LNCAP (cell line): ENCODE results near the gene RACGAP1.

ENCODE experiments used
- TF ChIP-seq, protein P1 (sequence below): fragments of 450-650 bp; IDR thresholded peaks from 2 replicates; pipeline ENCODE4 v1.5.1; 2017; ENCODE audit warnings: mild to moderate bottlenecking

RACGAP1 gene

DNA sequence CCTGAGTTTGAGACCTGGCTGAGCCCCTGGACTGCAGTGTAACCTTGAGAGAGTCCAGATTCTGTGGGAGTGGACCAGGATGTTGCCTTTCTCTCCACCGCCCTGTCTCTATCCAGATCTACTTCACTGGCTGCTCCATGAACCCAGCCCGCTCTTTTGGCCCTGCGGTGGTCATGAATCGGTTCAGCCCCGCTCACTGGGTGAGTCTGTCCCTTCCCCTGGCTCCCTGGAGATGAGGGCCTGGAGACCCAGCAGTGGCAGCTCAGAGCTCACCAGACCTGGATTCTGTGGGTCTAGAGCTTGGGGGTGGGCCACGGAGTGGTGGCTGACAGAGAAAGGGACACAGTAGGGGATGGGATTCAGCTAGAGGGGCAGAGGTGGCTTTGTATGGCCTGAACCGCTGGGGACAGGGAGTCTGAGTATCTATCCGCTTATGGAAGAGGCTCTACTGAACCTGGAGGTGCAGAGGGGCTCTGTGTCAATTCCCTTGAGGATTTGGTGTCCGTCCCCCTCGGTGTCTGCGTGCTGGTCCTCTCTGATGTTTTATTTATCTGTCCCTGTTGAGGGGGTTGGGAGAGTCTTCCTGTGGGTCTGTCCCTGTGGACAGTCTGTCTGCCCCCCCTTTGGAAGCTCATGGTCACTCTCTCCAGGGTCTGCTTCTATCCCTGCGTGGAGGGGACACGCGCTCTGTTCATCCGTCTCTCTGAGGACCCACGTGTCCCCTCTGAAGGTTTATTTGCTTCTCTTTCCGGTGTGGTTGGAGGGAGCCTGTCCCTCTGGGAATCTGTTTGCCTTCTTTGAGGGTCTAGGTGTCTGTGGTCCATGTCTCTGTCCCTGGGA, 61.1 kb downstream of the RACGAP1 start:
- TF ChIP-seq, protein P1, sequence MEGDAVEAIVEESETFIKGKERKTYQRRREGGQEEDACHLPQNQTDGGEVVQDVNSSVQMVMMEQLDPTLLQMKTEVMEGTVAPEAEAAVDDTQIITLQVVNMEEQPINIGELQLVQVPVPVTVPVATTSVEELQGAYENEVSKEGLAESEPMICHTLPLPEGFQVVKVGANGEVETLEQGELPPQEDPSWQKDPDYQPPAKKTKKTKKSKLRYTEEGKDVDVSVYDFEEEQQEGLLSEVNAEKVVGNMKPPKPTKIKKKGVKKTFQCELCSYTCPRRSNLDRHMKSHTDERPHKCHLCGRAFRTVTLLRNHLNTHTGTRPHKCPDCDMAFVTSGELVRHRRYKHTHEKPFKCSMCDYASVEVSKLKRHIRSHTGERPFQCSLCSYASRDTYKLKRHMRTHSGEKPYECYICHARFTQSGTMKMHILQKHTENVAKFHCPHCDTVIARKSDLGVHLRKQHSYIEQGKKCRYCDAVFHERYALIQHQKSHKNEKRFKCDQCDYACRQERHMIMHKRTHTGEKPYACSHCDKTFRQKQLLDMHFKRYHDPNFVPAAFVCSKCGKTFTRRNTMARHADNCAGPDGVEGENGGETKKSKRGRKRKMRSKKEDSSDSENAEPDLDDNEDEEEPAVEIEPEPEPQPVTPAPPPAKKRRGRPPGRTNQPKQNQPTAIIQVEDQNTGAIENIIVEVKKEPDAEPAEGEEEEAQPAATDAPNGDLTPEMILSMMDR, result no peak

DNA sequence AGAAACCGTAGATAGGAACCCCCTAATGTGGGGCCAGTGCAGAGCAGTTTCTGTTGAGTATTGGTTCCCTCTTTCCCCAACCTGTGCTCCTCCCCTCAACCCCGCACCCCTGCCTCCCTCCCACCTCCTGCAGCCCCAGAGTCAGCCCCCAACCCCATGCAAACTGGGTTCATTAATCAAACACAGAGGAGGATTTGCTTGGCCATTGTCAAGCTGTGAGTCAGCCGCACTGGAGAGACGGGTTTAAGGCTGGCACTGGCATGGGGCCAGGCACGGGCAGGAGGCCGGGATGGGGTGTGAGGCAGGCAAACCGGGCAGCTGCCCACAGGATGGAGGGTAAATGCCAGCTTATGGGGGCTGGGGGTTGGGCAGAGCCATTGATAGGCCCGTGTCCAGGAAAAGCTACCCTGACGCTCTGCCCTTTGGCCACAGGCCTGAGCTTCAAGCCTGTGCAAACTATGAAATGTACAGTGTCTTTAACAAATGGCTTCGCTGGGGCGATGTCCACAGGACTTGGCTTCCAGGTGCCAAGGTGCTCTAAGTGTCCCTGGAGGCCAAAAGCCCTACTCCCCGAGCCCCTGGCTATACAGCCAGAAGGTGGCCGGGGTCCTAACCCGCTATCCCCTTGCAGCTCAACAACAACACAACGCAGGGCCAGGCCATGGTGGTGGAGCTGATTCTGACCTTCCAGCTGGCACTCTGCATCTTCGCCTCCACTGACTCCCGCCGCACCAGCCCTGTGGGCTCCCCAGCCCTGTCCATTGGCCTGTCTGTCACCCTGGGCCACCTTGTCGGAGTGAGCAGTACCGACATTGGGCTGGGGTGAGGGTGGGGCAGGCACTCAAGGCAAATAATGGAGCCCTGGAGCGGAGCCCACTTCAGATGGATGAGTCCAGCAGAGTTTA, 62.2 kb downstream of the RACGAP1 start:
- TF ChIP-seq, protein P1, result no peak

DNA sequence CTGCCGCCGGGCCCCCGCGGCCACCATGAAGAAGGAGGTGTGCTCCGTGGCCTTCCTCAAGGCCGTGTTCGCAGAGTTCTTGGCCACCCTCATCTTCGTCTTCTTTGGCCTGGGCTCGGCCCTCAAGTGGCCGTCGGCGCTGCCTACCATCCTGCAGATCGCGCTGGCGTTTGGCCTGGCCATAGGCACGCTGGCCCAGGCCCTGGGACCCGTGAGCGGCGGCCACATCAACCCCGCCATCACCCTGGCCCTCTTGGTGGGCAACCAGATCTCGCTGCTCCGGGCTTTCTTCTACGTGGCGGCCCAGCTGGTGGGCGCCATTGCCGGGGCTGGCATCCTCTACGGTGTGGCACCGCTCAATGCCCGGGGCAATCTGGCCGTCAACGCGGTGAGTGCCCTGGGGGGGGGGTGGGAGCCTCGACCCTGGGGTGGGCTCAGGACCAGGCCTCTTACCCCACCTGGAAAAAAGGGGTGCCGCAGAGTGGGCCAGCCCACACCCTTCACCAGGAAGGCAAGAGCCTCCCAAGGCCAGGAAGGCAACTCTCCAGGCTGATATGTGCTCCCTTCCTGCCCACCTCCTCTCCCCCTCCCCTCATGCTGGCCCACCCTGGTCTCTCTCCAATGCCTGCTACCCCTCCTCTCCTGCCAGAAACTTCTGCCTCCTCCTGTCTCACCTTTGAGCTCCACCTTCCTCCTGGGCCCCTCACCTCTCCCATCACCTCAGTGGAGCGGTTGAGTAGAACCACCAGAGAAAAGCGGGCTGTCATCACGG, 63.1 kb downstream of the RACGAP1 start:
- TF ChIP-seq, protein P1, result no peak

DNA sequence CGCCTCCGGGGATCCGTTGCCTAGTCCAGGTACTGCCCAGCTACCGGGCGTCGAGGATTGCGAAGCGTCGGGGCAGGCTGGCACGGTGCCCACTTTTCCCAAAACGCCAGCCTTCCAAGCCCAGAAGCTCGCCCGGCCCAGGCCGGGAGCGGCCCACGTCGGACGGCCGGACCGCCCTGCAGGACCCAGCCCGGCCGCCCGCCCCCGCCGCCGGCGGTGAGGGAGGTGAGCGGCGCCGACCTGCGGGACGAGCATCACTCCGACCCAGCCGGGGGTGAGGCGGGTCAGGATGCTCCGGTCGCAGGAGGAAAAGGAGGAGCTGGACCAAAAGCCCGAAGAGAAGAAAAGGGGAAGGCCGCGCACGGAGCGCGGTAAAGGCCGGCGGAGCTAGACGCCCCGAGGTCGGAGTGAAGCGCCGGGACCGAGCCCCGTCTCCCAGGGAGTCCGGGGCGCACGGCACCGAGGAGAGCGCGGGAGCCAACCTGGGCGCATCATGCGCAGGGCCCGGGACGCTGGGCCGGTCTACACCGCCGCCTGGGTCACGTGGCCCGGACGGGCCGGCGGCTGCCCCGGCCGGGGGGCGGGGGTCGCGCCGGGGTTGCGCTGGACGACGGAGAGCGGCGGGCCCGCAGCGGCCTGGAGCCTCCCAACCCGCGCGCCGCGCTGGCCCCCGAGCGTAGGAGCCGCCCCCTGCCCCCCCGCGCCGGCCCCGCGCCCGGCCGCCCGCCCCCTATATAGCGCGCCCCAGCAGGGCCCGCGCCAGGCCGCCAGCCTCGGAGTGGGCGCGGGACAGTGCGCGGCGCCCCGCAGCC, 64.0 kb downstream of the RACGAP1 start, which contains the start of gene AQP5:
TSS of gene AQP5 (plus strand) at position 762 of the 812 bp plus-strand sequence. CDS start 146 bp downstream, outside the sequence.
- TF ChIP-seq, protein P1, result no peak

DNA sequence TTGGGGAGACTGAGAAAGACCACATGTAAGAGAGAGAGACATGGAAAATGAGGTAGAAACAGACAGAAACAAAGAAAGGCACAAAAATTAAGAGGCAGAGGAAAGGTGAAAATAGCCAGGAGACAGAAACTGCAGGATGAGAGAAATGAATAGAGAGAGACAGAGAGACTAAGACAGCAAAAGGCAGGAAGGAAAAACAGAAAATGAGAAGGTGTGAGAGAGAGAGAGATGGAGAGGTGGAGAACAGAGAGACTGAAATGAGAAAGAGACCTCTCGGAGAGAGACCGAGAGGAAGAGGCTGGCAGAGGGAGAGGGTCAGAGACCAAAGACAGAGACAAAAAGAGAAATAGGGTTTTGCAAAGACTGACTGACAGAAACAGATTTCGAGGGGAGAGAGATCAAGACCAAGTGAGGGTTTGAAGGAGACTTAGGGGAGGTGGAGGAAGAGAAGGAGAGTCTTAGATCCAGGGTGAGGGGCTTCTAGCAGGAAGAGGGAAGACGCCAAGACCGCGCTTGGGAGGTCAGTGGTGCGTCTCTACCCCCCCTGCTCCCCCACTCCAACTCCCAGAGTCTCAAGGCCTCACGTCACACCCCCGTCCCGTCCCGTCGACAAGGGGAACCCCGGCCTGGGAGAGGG, 64.7 kb downstream of the RACGAP1 start:
- TF ChIP-seq, protein P1, result no peak

DNA sequence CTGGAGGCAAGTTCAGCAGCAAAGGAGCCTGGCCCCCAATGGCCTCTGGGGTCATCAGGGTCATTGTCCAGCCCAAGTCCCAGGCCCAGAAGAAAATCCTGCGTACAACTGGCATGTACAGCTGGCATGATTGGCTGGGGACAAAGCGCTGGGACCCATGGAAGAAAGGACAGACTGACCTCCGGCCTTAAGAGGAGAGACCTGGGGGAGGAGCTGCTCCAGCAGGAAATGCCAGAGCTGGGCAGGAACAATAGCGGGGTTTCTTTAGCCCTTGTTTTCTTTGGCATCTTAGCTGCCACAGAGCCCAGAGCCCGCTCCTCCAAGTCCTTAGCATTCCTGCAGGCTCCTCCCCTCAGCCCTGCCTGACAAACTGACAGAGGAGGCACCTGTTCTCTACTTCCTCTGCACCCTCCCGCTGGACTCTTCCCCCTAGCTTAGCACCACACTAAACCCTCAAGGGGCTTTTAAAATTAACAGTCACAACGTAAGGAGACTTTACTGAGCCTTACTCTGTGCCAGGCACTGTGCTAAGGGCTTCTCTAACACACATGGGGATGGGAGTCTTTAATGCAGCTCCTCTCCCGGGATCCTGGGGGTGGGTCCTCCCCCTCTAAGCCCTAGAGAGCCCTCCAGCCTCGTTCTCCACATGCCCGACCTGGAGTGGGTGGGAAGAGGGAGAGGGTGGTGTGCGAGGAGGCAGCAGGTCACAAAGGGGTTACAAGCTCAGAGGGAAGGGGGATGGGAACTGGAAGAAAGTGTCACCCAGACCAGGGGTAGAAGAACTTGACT, 65.4 kb downstream of the RACGAP1 start:
- TF ChIP-seq, protein P1, result no peak
